ENCODE measurements around the gene FAM120A. TPM values are rescaled to one million over a fixed set of nuclear protein-coding genes. Genes with fewer than 3 reads are reported as not detected.

The FAM120A gene
- total RNA-seq, 1 experiment from 2014 or later = 43.2 TPM

DNA sequence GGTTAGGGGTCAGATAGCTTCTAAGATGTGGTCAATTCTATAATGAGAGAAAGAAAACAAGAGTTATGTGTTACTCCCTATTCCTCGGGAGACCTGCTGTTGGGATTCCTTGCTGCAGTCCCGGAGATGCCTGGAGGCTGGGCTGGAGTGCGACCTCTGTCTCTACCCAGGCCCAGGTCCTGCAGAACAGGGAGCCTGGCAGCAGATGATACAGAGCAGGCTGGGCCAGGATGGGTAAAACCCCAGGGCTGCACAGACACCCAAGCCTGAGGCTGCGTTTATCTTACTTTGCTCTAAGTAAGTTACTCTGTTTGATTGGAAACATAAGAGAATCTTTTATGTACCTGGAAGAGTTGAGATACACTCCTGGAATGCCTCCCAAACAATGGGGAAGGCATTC, 28.8 kb downstream of the FAM120A start:
- no peaks in the 10 kb centered on the region for H3K4me1 Mint-ChIP-seq (ENCODE audit: low read depth, unreplicated experiment)
- H3K27me3 ChIP-seq (replicated peaks; ENCODE audit: control insufficient read depth, insufficient read depth, low read length) = no peaks in the 10 kb centered on the region
- no peaks in the 10 kb centered on the region for H3K9me3 ChIP-seq
- no peaks in the 10 kb centered on the region for H3K36me3 ChIP-seq (ENCODE audit: control insufficient read depth, insufficient read depth, low read length)
- H3K4me1 ChIP-seq = no peaks in the 10 kb centered on the region
- no peak overlapping the region for H3K4me3 ChIP-seq (ENCODE audit: low read depth, low read length)
- H3K36me3 Mint-ChIP-seq (ENCODE audit: insufficient read depth, unreplicated experiment) = peaks cover 16% of the 10 kb centered on the region
- ChIA-PET POLR2A (no interaction called here), CTCF (no interaction called here)
- TF ChIP-seq, protein P1, sequence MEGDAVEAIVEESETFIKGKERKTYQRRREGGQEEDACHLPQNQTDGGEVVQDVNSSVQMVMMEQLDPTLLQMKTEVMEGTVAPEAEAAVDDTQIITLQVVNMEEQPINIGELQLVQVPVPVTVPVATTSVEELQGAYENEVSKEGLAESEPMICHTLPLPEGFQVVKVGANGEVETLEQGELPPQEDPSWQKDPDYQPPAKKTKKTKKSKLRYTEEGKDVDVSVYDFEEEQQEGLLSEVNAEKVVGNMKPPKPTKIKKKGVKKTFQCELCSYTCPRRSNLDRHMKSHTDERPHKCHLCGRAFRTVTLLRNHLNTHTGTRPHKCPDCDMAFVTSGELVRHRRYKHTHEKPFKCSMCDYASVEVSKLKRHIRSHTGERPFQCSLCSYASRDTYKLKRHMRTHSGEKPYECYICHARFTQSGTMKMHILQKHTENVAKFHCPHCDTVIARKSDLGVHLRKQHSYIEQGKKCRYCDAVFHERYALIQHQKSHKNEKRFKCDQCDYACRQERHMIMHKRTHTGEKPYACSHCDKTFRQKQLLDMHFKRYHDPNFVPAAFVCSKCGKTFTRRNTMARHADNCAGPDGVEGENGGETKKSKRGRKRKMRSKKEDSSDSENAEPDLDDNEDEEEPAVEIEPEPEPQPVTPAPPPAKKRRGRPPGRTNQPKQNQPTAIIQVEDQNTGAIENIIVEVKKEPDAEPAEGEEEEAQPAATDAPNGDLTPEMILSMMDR (IDR thresholded peaks at IDR 0.05; ENCODE audit: insufficient read depth in 1 of 2, low read depth in 1 of 2, low read length in 1 of 2, severe bottlenecking in 1 of 2, unreplicated experiment in 1 of 2) = no peak
- H3K9me3 Mint-ChIP-seq (ENCODE audit: unreplicated experiment) = no peaks in the 10 kb centered on the region
- no peaks in the 10 kb centered on the region for H3K27me3 Mint-ChIP-seq (ENCODE audit: insufficient read depth, unreplicated experiment)
- no peak overlapping the region for H3K27ac Mint-ChIP-seq (ENCODE audit: unreplicated experiment)
- DNase-seq = no peak
- no peak overlapping the region for H3K4me3 Mint-ChIP-seq (ENCODE audit: unreplicated experiment)
- no TSS peak for BruUV-seq (replicated peaks)
- intact Hi-C loops (cut with micrococcal nuclease; ENCODE audit: unreplicated experiment) = no loop called here

DNA sequence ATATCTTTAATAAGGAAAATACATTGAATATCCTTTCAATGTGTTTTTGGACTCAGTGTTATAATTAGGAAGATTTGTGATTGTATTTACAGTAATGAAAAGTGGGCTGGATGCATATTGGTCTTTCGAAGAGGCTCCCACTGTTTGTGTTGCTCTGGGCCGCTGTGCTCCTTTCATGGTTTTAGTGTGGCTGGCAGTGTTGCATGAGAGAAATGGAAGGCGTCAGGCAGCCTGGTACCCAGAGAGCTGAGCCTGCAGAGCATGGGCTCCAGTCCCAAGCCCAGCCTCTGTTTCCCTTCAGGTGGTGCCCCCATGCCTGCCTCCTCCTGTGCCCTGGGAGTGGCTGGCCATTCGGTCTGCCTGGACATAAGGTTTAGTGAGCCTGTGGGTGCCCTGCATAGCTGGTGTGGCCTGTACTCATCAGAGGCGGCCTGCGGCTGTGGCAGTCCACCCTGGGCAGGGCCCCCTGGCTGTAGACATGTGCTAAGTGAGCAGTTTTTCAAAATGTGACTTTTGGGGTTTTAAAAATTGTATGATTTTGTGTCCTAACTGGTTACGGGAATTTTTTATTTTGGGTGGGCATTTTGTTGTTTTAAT, 29.3 kb downstream of the FAM120A start:
- intact Hi-C loops (cut with micrococcal nuclease; ENCODE audit: unreplicated experiment) = no loop called here
- POLR2A ChIA-PET = no interaction called here
- CTCF ChIA-PET = no interaction called here
- no peaks in the 10 kb centered on the region for H3K9me3 ChIP-seq
- TF ChIP-seq, protein P1 (IDR thresholded peaks at IDR 0.05; ENCODE audit: insufficient read depth in 1 of 2, low read depth in 1 of 2, low read length in 1 of 2, severe bottlenecking in 1 of 2, unreplicated experiment in 1 of 2) = no peak
- Mint-ChIP-seq H3K4me1 (ENCODE audit: low read depth, unreplicated experiment) (no peaks in the 10 kb centered on the region), H3K9me3 (ENCODE audit: unreplicated experiment) (no peaks in the 10 kb centered on the region), H3K36me3 (ENCODE audit: insufficient read depth, unreplicated experiment) (peaks cover 16% of the 10 kb centered on the region), H3K27me3 (ENCODE audit: insufficient read depth, unreplicated experiment) (no peaks in the 10 kb centered on the region), H3K27ac (ENCODE audit: unreplicated experiment) (no peak overlapping the region), H3K4me3 (ENCODE audit: unreplicated experiment) (no peak overlapping the region)
- H3K36me3 ChIP-seq (ENCODE audit: control insufficient read depth, insufficient read depth, low read length) = no peaks in the 10 kb centered on the region
- BruUV-seq (replicated peaks) = no TSS peak
- no peak overlapping the region for H3K4me3 ChIP-seq (ENCODE audit: low read depth, low read length)
- no peaks in the 10 kb centered on the region for H3K27me3 ChIP-seq (replicated peaks; ENCODE audit: control insufficient read depth, insufficient read depth, low read length)
- DNase-seq = peak in 1 of 2 experiments; percentile 3
- H3K4me1 ChIP-seq = no peaks in the 10 kb centered on the region

DNA sequence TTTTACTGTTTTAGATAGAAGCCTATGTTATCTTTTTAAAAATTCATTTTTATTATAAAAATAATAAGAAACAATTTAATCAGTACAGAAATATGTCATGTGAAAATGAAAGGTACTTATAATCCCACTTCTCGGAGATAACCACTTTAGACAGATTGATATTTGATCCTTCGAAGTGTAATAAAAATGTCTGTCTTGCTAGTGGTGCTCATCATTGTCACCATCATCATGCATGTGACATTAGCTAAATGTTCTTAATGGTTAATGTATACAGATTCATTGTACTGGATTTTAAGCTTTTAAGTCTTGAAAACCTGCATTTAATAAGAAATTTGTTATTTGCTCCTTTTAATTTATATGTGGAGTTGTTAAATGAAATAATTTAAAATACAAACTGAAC, 32.0 kb downstream of the FAM120A start:
- no peaks in the 10 kb centered on the region for H3K4me1 ChIP-seq
- POLR2A ChIA-PET = no interaction called here
- no peak overlapping the region for H3K27ac Mint-ChIP-seq (ENCODE audit: unreplicated experiment)
- no peaks in the 10 kb centered on the region for H3K27me3 ChIP-seq (replicated peaks; ENCODE audit: control insufficient read depth, insufficient read depth, low read length)
- no peaks in the 10 kb centered on the region for H3K4me1 Mint-ChIP-seq (ENCODE audit: low read depth, unreplicated experiment)
- no peaks in the 10 kb centered on the region for H3K36me3 ChIP-seq (ENCODE audit: control insufficient read depth, insufficient read depth, low read length)
- no peak for DNase-seq
- intact Hi-C loops (cut with micrococcal nuclease; ENCODE audit: unreplicated experiment) = no loop called here
- H3K9me3 Mint-ChIP-seq (ENCODE audit: unreplicated experiment) = no peaks in the 10 kb centered on the region
- peaks cover 9% of the 10 kb centered on the region for H3K36me3 Mint-ChIP-seq (ENCODE audit: insufficient read depth, unreplicated experiment)
- H3K9me3 ChIP-seq = no peaks in the 10 kb centered on the region
- CTCF ChIA-PET = no interaction called here
- H3K27me3 Mint-ChIP-seq (ENCODE audit: insufficient read depth, unreplicated experiment) = no peaks in the 10 kb centered on the region
- no peak overlapping the region for H3K4me3 Mint-ChIP-seq (ENCODE audit: unreplicated experiment)
- H3K4me3 ChIP-seq (ENCODE audit: low read depth, low read length) = no peak overlapping the region
- BruUV-seq (replicated peaks) = no TSS peak
- TF ChIP-seq, protein P1 (IDR thresholded peaks at IDR 0.05; ENCODE audit: insufficient read depth in 1 of 2, low read depth in 1 of 2, low read length in 1 of 2, severe bottlenecking in 1 of 2, unreplicated experiment in 1 of 2) = no peak
